GM19351 (cell line): ENCODE measurements around the gene SERINC4.

Source experiments
- ATAC-seq: cut with Tn5 transposase; IDR thresholded peaks from one replicate; pipeline ENCODE4 v1.9.1; 2021; ENCODE audit warnings: mild to moderate bottlenecking, moderate library complexity; ENCODE audit not compliant: unreplicated experiment

Gene SERINC4

GRCh38 chr15:43799209-43799944 is 643 bp downstream of the SERINC4 start:
- no peak for ATAC-seq

GRCh38 chr15:43796566-43796965 is 3.5 kb downstream of the SERINC4 start:
- ATAC-seq: no peak

GRCh38 chr15:43795997-43796396 is 4.0 kb downstream of the SERINC4 start:
- no peak for ATAC-seq

GRCh38 chr15:43795197-43795596 is 4.8 kb downstream of the SERINC4 start:
- ATAC-seq: no peak

- ATAC-seq: no peak
These were observed 5.6 kb downstream of the SERINC4 start for GRCh38 chr15:43794269-43795037.

GRCh38 chr15:43793647-43794046 is 6.4 kb downstream of the SERINC4 start:
- ATAC-seq: no peak

GRCh38 chr15:43792761-43793476 is 7.1 kb downstream of the SERINC4 start:
- ATAC-seq: no peak

GRCh38 chr15:43791993-43792760 is 7.8 kb downstream of the SERINC4 start, which contains the start of gene SERF2:
Gene SERF2, plus strand, starts transcription at chr15:43792320. Its CDS starts 57 bp downstream, at chr15:43792377.
- peak; percentile 83 for ATAC-seq

GRCh38 chr15:43789409-43789808 is 10.6 kb downstream of the SERINC4 start:
- ATAC-seq: no peak

- ATAC-seq: no peak
These were observed 21.0 kb downstream of the SERINC4 start for GRCh38 chr15:43779016-43779415.

- peak; percentile 67 for ATAC-seq
These were observed 22.6 kb downstream of the SERINC4 start for GRCh38 chr15:43777267-43777914.

GRCh38 chr15:43776718-43777266 is 23.2 kb downstream of the SERINC4 start, which contains the start of gene ELL3:
Gene ELL3, minus strand, starts transcription at chr15:43776966. Its CDS starts 65 bp downstream, at chr15:43776901.
- peak; percentile 32 for ATAC-seq

GRCh38 chr15:43776101-43776717 is 23.8 kb downstream of the SERINC4 start:
- peak; percentile 58 for ATAC-seq

- ATAC-seq: no peak
These were observed 24.5 kb downstream of the SERINC4 start for GRCh38 chr15:43775411-43775965.

- ATAC-seq: no peak
These were observed 26.0 kb downstream of the SERINC4 start for GRCh38 chr15:43774062-43774461.

- no peak for ATAC-seq
These were observed 27.4 kb downstream of the SERINC4 start for GRCh38 chr15:43772624-43773023.

- ATAC-seq: no peak
These were observed 28.2 kb downstream of the SERINC4 start for GRCh38 chr15:43771816-43772215.

GRCh38 chr15:43769584-43770228 is 30.3 kb downstream of the SERINC4 start:
- ATAC-seq: no peak
